Measurements from ENCODE around the gene SIRT2. TPM values are rescaled to one million over a fixed set of nuclear protein-coding genes. Genes with fewer than 3 reads are reported as not detected.
A peak's percentile ranks its signal among the peaks of the same experiment; 100 is the strongest.

Gene SIRT2
- total RNA-seq, 4 donors from 2014 or later = 208 to 327 (median 285) TPM

DNA sequence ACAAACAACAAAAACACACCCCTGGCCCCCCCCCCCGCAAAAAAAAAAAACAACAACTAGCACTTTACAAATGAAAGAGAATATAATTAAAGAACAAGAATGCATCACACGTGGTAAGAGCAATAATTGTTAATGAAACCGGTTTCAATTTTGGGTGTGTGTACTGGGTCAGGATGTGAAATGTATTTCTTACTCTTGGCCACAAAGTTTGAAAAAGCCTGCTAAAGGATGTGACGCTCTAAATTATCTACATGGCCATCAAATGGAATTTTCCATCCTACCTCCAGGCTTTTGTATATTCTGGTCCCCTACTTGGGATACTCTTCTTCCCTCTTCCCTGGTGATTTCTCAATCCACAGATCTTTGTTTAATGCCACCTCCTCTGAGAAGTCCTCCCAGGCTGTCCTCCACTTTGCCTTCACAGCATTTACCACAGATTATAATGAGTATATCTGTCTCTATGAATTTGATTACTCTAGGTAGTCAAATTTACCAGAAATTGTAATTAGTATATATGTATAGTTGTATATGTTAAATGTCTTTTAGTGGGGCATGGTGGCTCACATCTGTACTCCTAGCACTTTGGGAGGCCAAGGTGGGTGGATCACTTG, 29.1 kb upstream of the SIRT2 start:
- Histone ChIP-seq H3K27ac (peak overlapping the region in 3 of 4 donors; percentile 28 to 90 (median 57)), H3K4me1 (peaks cover 14 to 17% of the 10 kb centered on the region in 2 donors), H3K9me3 (no peaks in the 10 kb centered on the region), H3K27me3 (no peaks in the 10 kb centered on the region), H3K36me3 (peaks cover 0 to 27% of the 10 kb centered on the region in 2 donors), H3K4me3 (no peak overlapping the region)
- intact Hi-C loops (cut with DNase I; ENCODE audit: low total_unique reads) (no loop called here), in situ Hi-C loops (cut with MboI; ENCODE audit: low sequenced_read_pairs in 4 of 4) (loop anchor here in 1 of 4 donors (10.0 kb wide), 1 partner anchor 524 kb away; the partner anchor contains the start of gene FAM98C)
- DNase-seq (no peak), ATAC-seq (no peak)
- TF ChIP-seq, protein P1, sequence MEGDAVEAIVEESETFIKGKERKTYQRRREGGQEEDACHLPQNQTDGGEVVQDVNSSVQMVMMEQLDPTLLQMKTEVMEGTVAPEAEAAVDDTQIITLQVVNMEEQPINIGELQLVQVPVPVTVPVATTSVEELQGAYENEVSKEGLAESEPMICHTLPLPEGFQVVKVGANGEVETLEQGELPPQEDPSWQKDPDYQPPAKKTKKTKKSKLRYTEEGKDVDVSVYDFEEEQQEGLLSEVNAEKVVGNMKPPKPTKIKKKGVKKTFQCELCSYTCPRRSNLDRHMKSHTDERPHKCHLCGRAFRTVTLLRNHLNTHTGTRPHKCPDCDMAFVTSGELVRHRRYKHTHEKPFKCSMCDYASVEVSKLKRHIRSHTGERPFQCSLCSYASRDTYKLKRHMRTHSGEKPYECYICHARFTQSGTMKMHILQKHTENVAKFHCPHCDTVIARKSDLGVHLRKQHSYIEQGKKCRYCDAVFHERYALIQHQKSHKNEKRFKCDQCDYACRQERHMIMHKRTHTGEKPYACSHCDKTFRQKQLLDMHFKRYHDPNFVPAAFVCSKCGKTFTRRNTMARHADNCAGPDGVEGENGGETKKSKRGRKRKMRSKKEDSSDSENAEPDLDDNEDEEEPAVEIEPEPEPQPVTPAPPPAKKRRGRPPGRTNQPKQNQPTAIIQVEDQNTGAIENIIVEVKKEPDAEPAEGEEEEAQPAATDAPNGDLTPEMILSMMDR (IDR thresholded peaks at IDR 0.05 in 4 of 5, conservative IDR thresholded peaks at IDR 0.05 in 1 of 5) = no peak
- TF ChIP-seq POLR2A (IDR thresholded peaks at IDR 0.05) = no peak

DNA sequence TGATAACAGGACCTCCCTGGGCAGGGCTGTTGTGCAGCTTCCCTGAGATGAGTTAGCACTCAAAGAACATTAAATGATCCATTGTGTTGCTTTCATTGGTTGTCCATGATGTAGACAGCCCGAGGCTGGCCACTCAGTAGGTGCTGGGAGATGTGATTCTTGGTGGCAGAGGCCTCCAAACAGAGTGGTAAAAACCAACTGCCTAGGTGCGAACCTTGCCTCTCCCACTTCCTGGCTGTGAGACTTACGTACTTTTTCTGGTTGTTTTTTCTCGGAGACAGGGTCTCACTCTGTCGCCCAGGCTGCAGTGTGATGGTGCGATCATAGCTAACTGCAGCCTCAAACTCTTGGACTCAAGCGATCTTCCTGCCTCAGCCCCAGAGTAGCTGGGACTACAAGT, 25.0 kb upstream of the SIRT2 start:
- peaks cover 0 to under 1% of the 10 kb centered on the region in 2 donors for H3K4me1 ChIP-seq
- no peaks in the 10 kb centered on the region for H3K9me3 ChIP-seq
- intact Hi-C loops (cut with DNase I; ENCODE audit: low total_unique reads) (no loop called here), in situ Hi-C loops (cut with MboI; ENCODE audit: low sequenced_read_pairs in 4 of 4) (loop anchor here in 2 of 4 donors (10.0 to 25.0 kb wide), 2 partner anchors 187 to 520 kb away; partner anchors contain the start of genes CAPN12 (in 2 of the 2) and FAM98C (in 1 of the 2))
- no peak for ATAC-seq
- H3K4me3 ChIP-seq = no peak overlapping the region
- no peak for DNase-seq
- no peak overlapping the region for H3K27ac ChIP-seq
- no peaks in the 10 kb centered on the region for H3K27me3 ChIP-seq
- TF ChIP-seq POLR2A (IDR thresholded peaks at IDR 0.05) = no peak
- TF ChIP-seq, protein P1 (IDR thresholded peaks at IDR 0.05 in 4 of 5, conservative IDR thresholded peaks at IDR 0.05 in 1 of 5) = no peak
- peaks cover 0 to 18% of the 10 kb centered on the region in 2 donors for H3K36me3 ChIP-seq

DNA sequence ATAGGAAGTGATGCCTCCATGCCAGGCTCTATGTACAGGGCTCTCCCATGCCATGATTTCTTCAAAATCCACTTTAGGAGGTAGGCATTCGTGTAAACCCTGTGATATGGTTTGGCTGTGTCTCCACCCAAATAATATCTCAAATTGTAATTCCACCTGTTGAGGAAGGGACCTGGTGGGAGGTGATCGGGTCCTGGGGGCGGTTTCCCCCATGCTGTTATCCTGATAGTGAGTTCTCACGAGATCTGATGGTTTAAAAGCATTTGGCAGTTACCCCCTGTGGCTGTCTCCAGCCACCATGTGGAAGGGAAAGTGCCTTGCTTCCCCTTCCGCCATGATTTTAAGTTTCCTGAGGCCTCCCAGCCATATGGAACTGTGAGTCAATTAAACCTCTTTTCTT, 23.1 kb upstream of the SIRT2 start:
- Histone ChIP-seq H3K9me3 (no peaks in the 10 kb centered on the region), H3K36me3 (peaks cover 0 to 18% of the 10 kb centered on the region in 2 donors), H3K4me3 (no peak overlapping the region), H3K27ac (no peak overlapping the region), H3K27me3 (no peaks in the 10 kb centered on the region), H3K4me1 (no peaks in the 10 kb centered on the region)
- in situ Hi-C loops (cut with MboI; ENCODE audit: low sequenced_read_pairs in 4 of 4) = loop anchor here in 2 of 4 donors (10.0 to 25.0 kb wide), 2 partner anchors 185 to 518 kb away; partner anchors contain the start of genes CAPN12 (in 2 of the 2) and FAM98C (in 1 of the 2)
- DNase-seq = no peak
- TF ChIP-seq, protein P1 (IDR thresholded peaks at IDR 0.05 in 4 of 5, conservative IDR thresholded peaks at IDR 0.05 in 1 of 5) = no peak
- no peak for TF ChIP-seq POLR2A (IDR thresholded peaks at IDR 0.05)
- no peak for ATAC-seq
- intact Hi-C loops (cut with DNase I; ENCODE audit: low total_unique reads) = no loop called here

DNA sequence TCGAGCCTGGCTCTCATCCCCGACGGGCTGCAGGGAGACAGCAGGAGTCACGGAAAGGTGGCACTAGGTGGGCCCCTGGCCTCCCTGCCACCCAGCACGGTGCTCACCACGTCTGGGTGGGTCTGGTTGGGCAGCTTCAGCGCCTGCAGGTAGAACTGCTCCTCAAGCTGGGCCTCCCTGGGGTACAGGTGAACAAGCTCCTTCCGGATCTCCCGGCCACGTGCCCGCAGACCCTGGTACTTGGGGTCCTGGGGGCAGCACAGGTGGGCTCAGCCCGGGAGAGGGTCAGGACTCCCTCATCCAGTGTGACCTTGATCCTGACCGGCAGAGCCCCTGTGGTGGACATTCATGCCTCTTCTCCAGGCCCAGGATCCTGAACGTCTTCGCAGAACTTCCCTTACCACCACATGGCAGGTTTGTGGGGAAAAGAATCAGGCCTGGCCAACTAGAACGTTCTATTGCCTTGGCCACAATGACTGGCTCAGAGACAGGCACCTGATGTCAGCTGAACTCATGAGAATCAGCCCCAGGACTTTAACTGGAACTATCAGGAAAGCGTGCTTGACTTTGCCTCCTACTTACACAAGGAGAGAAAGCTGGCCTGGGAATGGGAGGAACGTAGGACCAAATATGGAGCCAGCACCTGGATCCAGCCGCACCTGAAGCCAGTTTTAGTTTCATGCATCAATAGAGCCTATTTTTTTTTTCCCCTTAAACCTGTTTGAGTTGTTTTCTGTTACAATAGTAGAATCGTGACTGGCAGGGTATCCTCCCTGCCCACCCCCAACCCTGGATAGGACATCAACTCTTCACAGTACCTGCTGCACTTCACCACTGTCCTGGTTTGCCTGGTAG, 22.2 kb upstream of the SIRT2 start:
- ATAC-seq (no peak), DNase-seq (no peak)
- no peaks in the 10 kb centered on the region for H3K27me3 ChIP-seq
- no peak overlapping the region for H3K27ac ChIP-seq
- in situ Hi-C loops (cut with MboI; ENCODE audit: low sequenced_read_pairs in 4 of 4) = loop anchor here in 2 of 4 donors (10.0 to 25.0 kb wide), 2 partner anchors 184 to 517 kb away; partner anchors contain the start of genes CAPN12 (in 2 of the 2) and FAM98C (in 1 of the 2)
- H3K36me3 ChIP-seq = peaks cover 0 to 18% of the 10 kb centered on the region in 2 donors
- no peak overlapping the region for H3K4me3 ChIP-seq
- no peaks in the 10 kb centered on the region for H3K4me1 ChIP-seq
- TF ChIP-seq, protein P1 (IDR thresholded peaks at IDR 0.05 in 4 of 5, conservative IDR thresholded peaks at IDR 0.05 in 1 of 5) = no peak
- TF ChIP-seq POLR2A (IDR thresholded peaks at IDR 0.05) = no peak
- intact Hi-C loops (cut with DNase I; ENCODE audit: low total_unique reads) = no loop called here
- no peaks in the 10 kb centered on the region for H3K9me3 ChIP-seq
